GM23338 (cell line): ENCODE measurements around the gene TAF3. TPM values are rescaled to one million over a fixed set of nuclear protein-coding genes. Genes with fewer than 3 reads are reported as not detected.

Source experiments
- ATAC-seq: fragments of 200-7000 bp; cut with Tn5 transposase; 3 replicates; pipeline ENCODE4 v1.9.1; 2020
- DNase-seq: peaks from one replicate; pipeline ENCODE4 v3.0.0-alpha.2; 2015; ENCODE audit warnings: low spot score
- H2AFZ ChIP-seq: fragments of 200-600 bp; sonication (generic); 2 replicates; pipeline ENCODE4 v1.8.0; 2016; ENCODE audit warnings: antibody characterized with exemption, mild to moderate bottlenecking, moderate library complexity
- H3F3A ChIP-seq: fragments of 200-600 bp; sonication (generic); replicated peaks from 2 replicates; pipeline ENCODE4 v1.8.0; 2017; ENCODE audit warnings: antibody characterized with exemption, mixed run types, low read depth
- H3K27ac ChIP-seq: fragments of 200-600 bp; sonication (generic); 2 replicates; pipeline ENCODE4 v1.6.1; 2016; ENCODE audit warnings: low read depth
- H3K27me3 ChIP-seq: fragments of 200-600 bp; sonication (generic); 2 replicates; pipeline ENCODE4 v1.8.0; 2016; ENCODE audit warnings: mild to moderate bottlenecking, mixed run types, moderate library complexity; ENCODE audit not compliant: insufficient read depth
- H3K36me3 ChIP-seq: fragments of 200-600 bp; sonication (generic); 2 replicates; pipeline ENCODE4 v1.8.0; 2016; ENCODE audit warnings: mild to moderate bottlenecking; ENCODE audit not compliant: insufficient read depth
- H3K4me1 ChIP-seq: fragments of 200-600 bp; sonication (generic); 2 replicates; pipeline ENCODE4 v1.8.0; 2016; ENCODE audit warnings: mild to moderate bottlenecking, moderate library complexity; ENCODE audit not compliant: insufficient read depth
- H3K4me2 ChIP-seq: fragments of 200-600 bp; sonication (generic); 2 replicates; pipeline ENCODE4 v1.7.1; 2017; ENCODE audit warnings: mixed run types
- H3K4me3 ChIP-seq: fragments of 200-600 bp; sonication (generic); 2 replicates; pipeline ENCODE4 v1.6.1; 2016; ENCODE audit warnings: mixed run types
- H3K79me2 ChIP-seq: fragments of 200-600 bp; sonication (generic); replicated peaks from 2 replicates; pipeline ENCODE4 v1.8.0; 2017; ENCODE audit warnings: mild to moderate bottlenecking; ENCODE audit not compliant: insufficient read depth
- H3K9me2 ChIP-seq: fragments of 200-600 bp; sonication (generic); 2 replicates; pipeline ENCODE4 v1.8.0; 2017; ENCODE audit not compliant: insufficient read depth
- H4K20me1 ChIP-seq: fragments of 200-600 bp; sonication (generic); replicated peaks from 2 replicates; pipeline ENCODE4 v1.8.0; 2017; ENCODE audit warnings: mild to moderate bottlenecking; ENCODE audit not compliant: insufficient read depth
- H3K27ac Mint-ChIP-seq: 2 replicates; pipeline ENCODE4 v1.8.0; 2020; ENCODE audit warnings: inconsistent platforms, mild to moderate bottlenecking, moderate library complexity, mixed read lengths
- H3K27me3 Mint-ChIP-seq: 3 replicates; pipeline ENCODE4 v1.8.0; 2022; ENCODE audit warnings: low read depth, mild to moderate bottlenecking, moderate library complexity, mixed read lengths, inconsistent platforms; ENCODE audit not compliant: insufficient read depth, poor library complexity
- H3K36me3 Mint-ChIP-seq: 3 replicates; pipeline ENCODE4 v1.8.0; 2021; ENCODE audit warnings: low read depth, mild to moderate bottlenecking, inconsistent platforms, moderate library complexity, mixed read lengths
- H3K4me1 Mint-ChIP-seq: 3 replicates; pipeline ENCODE4 v1.8.0; 2020; ENCODE audit warnings: mild to moderate bottlenecking, inconsistent platforms, mixed read lengths
- H3K4me3 Mint-ChIP-seq: 3 replicates; pipeline ENCODE4 v1.8.0; 2021; ENCODE audit warnings: moderate library complexity, mild to moderate bottlenecking, inconsistent platforms, mixed read lengths
- H3K9me3 Mint-ChIP-seq: 3 replicates; pipeline ENCODE4 v1.8.0; 2020; ENCODE audit warnings: moderate library complexity, mild to moderate bottlenecking, inconsistent platforms, mixed read lengths
- NANOG ChIP-seq: IDR thresholded peaks from 2 replicates; pipeline ENCODE4 v1.6.1; 2016; ENCODE audit warnings: antibody characterized with exemption, borderline replicate concordance
- REST ChIP-seq: IDR thresholded peaks from one replicate; pipeline ENCODE4 v1.6.1; 2018; ENCODE audit warnings: antibody characterized with exemption; ENCODE audit not compliant: unreplicated experiment
- STAT1 ChIP-seq: IDR thresholded peaks from one replicate; pipeline ENCODE4 v1.6.1; 2016; ENCODE audit warnings: antibody characterized with exemption; ENCODE audit not compliant: unreplicated experiment
- polyA plus RNA-seq: library from polyadenylated mRNA; unstranded; fragments of >200 nt; fragmentation: Nextera tagmentation; extraction: Ambion mirVana; gene quantifications from 2 replicates; pipeline ENCODE4 v1.2.1, GENCODE V29; 2016
- total RNA-seq: library from RNA; depleted of rRNA; stranded (reverse); fragments of >200 nt; shearing (Covaris generic); gene quantifications from 2 replicates; pipeline ENCODE4 v1.2.3, GENCODE V29; 2014
- TF ChIP-seq, protein P1 (sequence below): fragments of 250-450 bp; sonication (Bioruptor Pico); IDR thresholded peaks from 2 replicates; pipeline ENCODE4 v1.5.0; 2020; ENCODE audit warnings: mild to moderate bottlenecking, moderate library complexity

The TAF3 gene
- total and polyA plus RNA-seq, 2 experiments from 2014 or later: 6.4 to 15.2 TPM

GRCh38 chr10:7962592-7962991 lies 144.3 kb downstream of the TAF3 start (continued):
- TF ChIP-seq, protein P1, sequence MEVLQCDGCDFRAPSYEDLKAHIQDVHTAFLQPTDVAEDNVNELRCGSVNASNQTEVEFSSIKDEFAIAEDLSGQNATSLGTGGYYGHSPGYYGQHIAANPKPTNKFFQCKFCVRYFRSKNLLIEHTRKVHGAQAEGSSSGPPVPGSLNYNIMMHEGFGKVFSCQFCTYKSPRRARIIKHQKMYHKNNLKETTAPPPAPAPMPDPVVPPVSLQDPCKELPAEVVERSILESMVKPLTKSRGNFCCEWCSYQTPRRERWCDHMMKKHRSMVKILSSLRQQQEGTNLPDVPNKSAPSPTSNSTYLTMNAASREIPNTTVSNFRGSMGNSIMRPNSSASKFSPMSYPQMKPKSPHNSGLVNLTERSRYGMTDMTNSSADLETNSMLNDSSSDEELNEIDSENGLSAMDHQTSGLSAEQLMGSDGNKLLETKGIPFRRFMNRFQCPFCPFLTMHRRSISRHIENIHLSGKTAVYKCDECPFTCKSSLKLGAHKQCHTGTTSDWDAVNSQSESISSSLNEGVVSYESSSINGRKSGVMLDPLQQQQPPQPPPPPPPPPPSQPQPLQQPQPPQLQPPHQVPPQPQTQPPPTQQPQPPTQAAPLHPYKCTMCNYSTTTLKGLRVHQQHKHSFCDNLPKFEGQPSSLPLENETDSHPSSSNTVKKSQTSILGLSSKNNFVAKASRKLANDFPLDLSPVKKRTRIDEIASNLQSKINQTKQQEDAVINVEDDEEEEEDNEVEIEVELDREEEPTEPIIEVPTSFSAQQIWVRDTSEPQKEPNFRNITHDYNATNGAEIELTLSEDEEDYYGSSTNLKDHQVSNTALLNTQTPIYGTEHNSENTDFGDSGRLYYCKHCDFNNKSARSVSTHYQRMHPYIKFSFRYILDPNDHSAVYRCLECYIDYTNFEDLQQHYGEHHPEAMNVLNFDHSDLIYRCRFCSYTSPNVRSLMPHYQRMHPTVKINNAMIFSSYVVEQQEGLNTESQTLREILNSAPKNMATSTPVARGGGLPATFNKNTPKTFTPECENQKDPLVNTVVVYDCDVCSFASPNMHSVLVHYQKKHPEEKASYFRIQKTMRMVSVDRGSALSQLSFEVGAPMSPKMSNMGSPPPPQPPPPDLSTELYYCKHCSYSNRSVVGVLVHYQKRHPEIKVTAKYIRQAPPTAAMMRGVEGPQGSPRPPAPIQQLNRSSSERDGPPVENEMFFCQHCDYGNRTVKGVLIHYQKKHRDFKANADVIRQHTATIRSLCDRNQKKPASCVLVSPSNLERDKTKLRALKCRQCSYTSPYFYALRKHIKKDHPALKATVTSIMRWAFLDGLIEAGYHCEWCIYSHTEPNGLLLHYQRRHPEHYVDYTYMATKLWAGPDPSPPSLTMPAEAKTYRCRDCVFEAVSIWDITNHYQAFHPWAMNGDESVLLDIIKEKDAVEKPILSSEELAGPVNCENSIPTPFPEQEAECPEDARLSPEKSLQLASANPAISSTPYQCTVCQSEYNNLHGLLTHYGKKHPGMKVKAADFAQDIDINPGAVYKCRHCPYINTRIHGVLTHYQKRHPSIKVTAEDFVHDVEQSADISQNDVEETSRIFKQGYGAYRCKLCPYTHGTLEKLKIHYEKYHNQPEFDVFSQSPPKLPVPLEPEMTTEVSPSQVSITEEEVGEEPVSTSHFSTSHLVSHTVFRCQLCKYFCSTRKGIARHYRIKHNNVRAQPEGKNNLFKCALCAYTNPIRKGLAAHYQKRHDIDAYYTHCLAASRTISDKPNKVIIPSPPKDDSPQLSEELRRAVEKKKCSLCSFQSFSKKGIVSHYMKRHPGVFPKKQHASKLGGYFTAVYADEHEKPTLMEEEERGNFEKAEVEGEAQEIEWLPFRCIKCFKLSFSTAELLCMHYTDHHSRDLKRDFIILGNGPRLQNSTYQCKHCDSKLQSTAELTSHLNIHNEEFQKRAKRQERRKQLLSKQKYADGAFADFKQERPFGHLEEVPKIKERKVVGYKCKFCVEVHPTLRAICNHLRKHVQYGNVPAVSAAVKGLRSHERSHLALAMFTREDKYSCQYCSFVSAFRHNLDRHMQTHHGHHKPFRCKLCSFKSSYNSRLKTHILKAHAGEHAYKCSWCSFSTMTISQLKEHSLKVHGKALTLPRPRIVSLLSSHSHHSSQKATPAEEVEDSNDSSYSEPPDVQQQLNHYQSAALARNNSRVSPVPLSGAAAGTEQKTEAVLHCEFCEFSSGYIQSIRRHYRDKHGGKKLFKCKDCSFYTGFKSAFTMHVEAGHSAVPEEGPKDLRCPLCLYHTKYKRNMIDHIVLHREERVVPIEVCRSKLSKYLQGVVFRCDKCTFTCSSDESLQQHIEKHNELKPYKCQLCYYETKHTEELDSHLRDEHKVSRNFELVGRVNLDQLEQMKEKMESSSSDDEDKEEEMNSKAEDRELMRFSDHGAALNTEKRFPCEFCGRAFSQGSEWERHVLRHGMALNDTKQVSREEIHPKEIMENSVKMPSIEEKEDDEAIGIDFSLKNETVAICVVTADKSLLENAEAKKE (CRISPR knock-in tag): no peak

DNA sequence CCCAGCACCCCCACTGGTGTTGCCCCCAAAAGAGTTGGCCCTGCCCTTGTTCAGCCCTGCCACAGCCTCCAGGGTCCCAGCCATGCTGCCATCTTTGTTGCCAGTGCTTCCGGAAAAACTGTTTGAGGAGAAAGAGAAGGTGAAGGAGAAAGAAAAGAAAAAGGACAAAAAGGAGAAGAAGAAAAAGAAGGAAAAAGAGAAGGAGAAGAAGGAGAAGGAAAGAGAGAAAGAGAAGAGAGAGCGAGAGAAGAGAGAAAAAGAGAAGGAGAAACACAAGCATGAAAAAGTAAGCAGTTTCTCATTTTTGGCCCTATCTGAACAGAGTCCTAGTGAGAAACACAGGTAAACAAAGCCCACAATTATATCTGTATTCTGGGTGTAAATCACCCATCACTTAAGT lies 147.2 kb downstream of the TAF3 start:
- H3K4me1 ChIP-seq: no peaks in the 10 kb centered on the region
- H3K27me3 Mint-ChIP-seq: no peaks in the 10 kb centered on the region
- H3K36me3 Mint-ChIP-seq: peaks cover 11% of the 10 kb centered on the region
- 0 out of 2 replicates have a peak, but pooled peaks cover 7% of the 10 kb centered on the region for H3K9me2 ChIP-seq
- no peaks in the 10 kb centered on the region for H3F3A ChIP-seq
- H3K4me2 ChIP-seq: no peak overlapping the region
- no peaks in the 10 kb centered on the region for H4K20me1 ChIP-seq
- H3K27ac Mint-ChIP-seq: no peak overlapping the region
- H3K4me3 Mint-ChIP-seq: no peak overlapping the region
- H3K4me3 ChIP-seq: no peak overlapping the region
- DNase-seq (no peak), ATAC-seq (no peak)
- no peaks in the 10 kb centered on the region for H3K79me2 ChIP-seq
- no peak overlapping the region for H3K27ac ChIP-seq
- no peak overlapping the region for H2AFZ ChIP-seq
- peaks cover 3% of the 10 kb centered on the region for H3K4me1 Mint-ChIP-seq
- H3K9me3 Mint-ChIP-seq: no peaks in the 10 kb centered on the region
- no peaks in the 10 kb centered on the region for H3K27me3 ChIP-seq
- 0 out of 2 replicates have a peak, but pooled peaks cover 5% of the 10 kb centered on the region for H3K36me3 ChIP-seq
- TF ChIP-seq, protein P1 (CRISPR knock-in tag): no peak
- no peak for TF ChIP-seq STAT1
- no peak for TF ChIP-seq REST
- no peak for TF ChIP-seq NANOG
